ENCODE measurements around the gene PDF.

GRCh38 chr16:69293401-69293800 lies 37.0 kb downstream of the PDF start:
- TF ChIP-seq CTCF (IDR thresholded peaks at IDR 0.05): no peak
- TF ChIP-seq ZFX (IDR thresholded peaks at IDR 0.05; ENCODE audit: borderline replicate concordance): no peak
